HepG2 (cell line): ENCODE data around the gene LBX2. TPM values are rescaled to one million over a fixed set of nuclear protein-coding genes. Genes with fewer than 3 reads are reported as not detected.
A peak's percentile ranks its signal among the peaks of the same experiment; 100 is the strongest.

Experiments
- ATAC-seq: fragments of 200-7000 bp; cut with Tn5 transposase; 3 replicates; pipeline ENCODE4 v1.9.1; 2020; ENCODE audit warnings: mild to moderate bottlenecking, moderate library complexity
- BruUV-seq: library from RNA; stranded (reverse); fragments of 400-500 nt; replicated peaks from 2 replicates; lab custom pipeline; 2021; lab: Mats Ljungman, UMichigan
- CTCF ChIA-PET: fragments of 300-600 bp; formaldehyde crosslinking; extraction: SDS; loops from one replicate; lab custom pipeline; 2021; ENCODE audit warnings: low total read pairs, inconsistent platforms, low intra/inter-chr PET ratio; lab: Yijun Ruan, JAX
- POLR2A ChIA-PET: fragments of 350-600 bp; sonication (Branson Sonifier 250); formaldehyde crosslinking; loops from one replicate; lab custom pipeline; 2020; ENCODE audit warnings: antibody characterized with exemption, inconsistent platforms; lab: Yijun Ruan, JAX
- DNase-seq: peaks from one replicate; pipeline ENCODE4 v3.0.0-alpha.2; 2015; ENCODE audit warnings: low spot score
- FAIRE-seq: peaks from 3 replicates; lab custom pipeline; 2011; peaks lifted over from hg19 to GRCh38; lab: Jason Lieb, UNC
- H2AFZ ChIP-seq: one replicate; pipeline ENCODE4 v1.6.1; 2011; ENCODE audit warnings: low read length, inconsistent platforms
- H3K27ac ChIP-seq: fragments of 300-600 bp; 3 replicates; pipeline ENCODE4 v1.8.0; 2011; ENCODE audit warnings: mixed run types, mild to moderate bottlenecking, mixed read lengths, low read length, inconsistent platforms; ENCODE audit not compliant: insufficient read depth; ENCODE audit errors: extremely low read length
- H3K27me3 ChIP-seq, 2 experiments: fragments of 200-600 bp in 1 of 2; 2 replicates in 1 of 2; 3 replicates in 1 of 2; pipeline versions ENCODE4 v1.6.0 to v1.8.0; 2011; ENCODE audit warnings: low read length in 2 of 2, mild to moderate bottlenecking in 2 of 2, moderate library complexity in 2 of 2, inconsistent platforms in 1 of 2; ENCODE audit not compliant: insufficient read depth in 2 of 2, control insufficient read depth in 1 of 2
- H3K36me3 ChIP-seq, 2 experiments: fragments of 200-600 bp in 1 of 2; replicated peaks in 1 of 2; 2 replicates in 1 of 2; 3 replicates in 1 of 2; pipeline versions ENCODE4 v1.5.1 to v1.8.0; 2011; ENCODE audit warnings: low read length in 2 of 2, inconsistent platforms in 1 of 2; ENCODE audit not compliant: insufficient read depth in 2 of 2, control insufficient read depth in 1 of 2
- H3K4me1 ChIP-seq: 2 replicates; pipeline ENCODE4 v1.5.1; 2012; ENCODE audit warnings: low read length, inconsistent platforms; ENCODE audit not compliant: insufficient read depth
- H3K4me2 ChIP-seq: 2 replicates; pipeline ENCODE4 v1.6.0; 2011; ENCODE audit warnings: low read depth, low read length, inconsistent platforms
- H3K4me3 ChIP-seq, 3 experiments: fragments of 200-600 bp in 1 of 3; sonication (generic), shearing (Covaris generic) in 1 of 3; replicated peaks in 1 of 3; 2 replicates each; pipeline ENCODE4 v1.5.1; 2011 to 2016; ENCODE audit warnings: low read length in 3 of 3, inconsistent platforms in 2 of 3, low read depth in 2 of 3, mild to moderate bottlenecking in 2 of 3, control low read depth in 1 of 3, mixed read lengths in 1 of 3; ENCODE audit not compliant: insufficient read depth in 1 of 3
- H3K79me2 ChIP-seq: one replicate; pipeline ENCODE4 v1.6.1; 2011; ENCODE audit warnings: low read length, inconsistent platforms; ENCODE audit not compliant: insufficient read depth
- H3K9ac ChIP-seq: 2 replicates; pipeline ENCODE4 v1.6.0; 2011; ENCODE audit warnings: mild to moderate bottlenecking, low read depth, low read length, inconsistent platforms; ENCODE audit not compliant: insufficient read depth
- H3K9me3 ChIP-seq: 2 replicates; pipeline ENCODE4 v1.5.1; 2012; ENCODE audit warnings: mild to moderate bottlenecking, low read length
- H4K20me1 ChIP-seq: 2 replicates; pipeline ENCODE4 v1.6.0; 2011; ENCODE audit warnings: inconsistent platforms, mild to moderate bottlenecking, low read length, moderate library complexity; ENCODE audit not compliant: insufficient read depth
- EP300 ChIP-seq, 3 experiments: sonication (generic) in 1 of 3; formaldehyde crosslinking in 1 of 3; IDR thresholded peaks; 2 replicates each; pipeline versions ENCODE4 v1.5.1 to v1.6.1; 2011 to 2020; ENCODE audit warnings: low read depth in 2 of 3, low read length in 2 of 3, borderline replicate concordance in 1 of 3, improper control_type of control experiment in 1 of 3, mild to moderate bottlenecking in 1 of 3, missing genetic modification reagents in 1 of 3, moderate library complexity in 1 of 3
- KDM5B ChIP-seq: sonication (generic); formaldehyde crosslinking; IDR thresholded peaks from 2 replicates; pipeline ENCODE4 v1.4.0; 2020; ENCODE audit warnings: missing genetic modification reagents, mild to moderate bottlenecking, borderline replicate concordance
- MEIS1 ChIP-seq: sonication (generic); formaldehyde crosslinking; IDR thresholded peaks from 2 replicates; pipeline ENCODE4 v1.9.0; 2021; ENCODE audit warnings: mild to moderate bottlenecking, missing genetic modification reagents, moderate library complexity, borderline replicate concordance
- SIX4 ChIP-seq: sonication (generic); formaldehyde crosslinking; IDR thresholded peaks from 2 replicates; pipeline ENCODE4 v1.4.0; 2020; ENCODE audit warnings: missing genetic modification reagents
- SMAD3 ChIP-seq: sonication (generic); formaldehyde crosslinking; IDR thresholded peaks from 2 replicates; pipeline ENCODE4 v1.4.0; 2020; ENCODE audit warnings: missing genetic modification reagents
- ZC3H13 ChIP-seq: sonication (generic); formaldehyde crosslinking; IDR thresholded peaks from 2 replicates; pipeline ENCODE4 v1.8.1; 2023; ENCODE audit warnings: mild to moderate bottlenecking, missing genetic modification reagents, moderate library complexity
- ZNF225 ChIP-seq: sonication (generic); formaldehyde crosslinking; IDR thresholded peaks from 2 replicates; pipeline ENCODE4 v1.4.0; 2020; ENCODE audit warnings: mild to moderate bottlenecking, missing genetic modification reagents
- ZNF713 ChIP-seq: sonication (generic); formaldehyde crosslinking; IDR thresholded peaks from 2 replicates; pipeline ENCODE4 v1.4.0; 2020; ENCODE audit warnings: mild to moderate bottlenecking, missing genetic modification reagents
- ZNF761 ChIP-seq: sonication (generic); formaldehyde crosslinking; conservative IDR thresholded peaks from 2 replicates; pipeline ENCODE4 v1.4.0; 2020; ENCODE audit warnings: mild to moderate bottlenecking, missing genetic modification reagents
- ZNF776 ChIP-seq: sonication (generic); formaldehyde crosslinking; IDR thresholded peaks from 2 replicates; pipeline ENCODE4 v1.4.0; 2020; ENCODE audit warnings: mild to moderate bottlenecking, missing genetic modification reagents
- WGBS: methylation state at CpG from one replicate; pipeline ENCODE4 v1.1.6; 2017; ENCODE audit warnings: low lambda C conversion rate; 5-methylcytosine and 5-hydroxymethylcytosine counted together
- in situ Hi-C: cut with HindIII; loops from 2 replicates; pipeline ENCODE4 v1.10.0; 2017; ENCODE audit warnings: low pct_unique_long_range_greater_than_20kb; ENCODE audit not compliant: extremely low pct_ligation_motif_present
- intact Hi-C: fragments of 100-400 bp; cut with micrococcal nuclease; formaldehyde crosslinking; loops from one replicate; pipeline ENCODE4 v1.10.0; 2022; ENCODE audit not compliant: unreplicated experiment
- polyA plus RNA-seq, 8 experiments: library from polyadenylated mRNA; depleted of rRNA in 3 of 8; stranded (reverse) in 7 of 8; unstranded in 1 of 8; fragments of >200 nt; fragmentation: Illumina TruSeq in 4 of 8; extraction: Trizol in 4 of 8; gene quantifications; 2 replicates each; pipeline versions ENCODE4 v1.2.1 to v1.2.3, GENCODE V29; 2011 to 2016; ENCODE audit warnings: low read depth in 4 of 8, missing spikeins in 1 of 8, mixed read lengths in 1 of 8; ENCODE audit not compliant: insufficient read depth in 1 of 8
- total RNA-seq, 5 experiments: library from RNA; depleted of rRNA; stranded (reverse); fragments of >200 nt; fragmentation: Illumina TruSeq; extraction: Trizol; gene quantifications; 2 replicates each; pipeline ENCODE4 v1.2.3, GENCODE V29; 2016; ENCODE audit warnings: low read depth in 1 of 5
- TF ChIP-seq, protein P1 (sequence below): sonication (generic); formaldehyde crosslinking; IDR thresholded peaks from 2 replicates; pipeline ENCODE4 v1.5.0; 2020; ENCODE audit warnings: mild to moderate bottlenecking, missing genetic modification reagents, borderline replicate concordance

Gene LBX2
- total and polyA plus RNA-seq, 2 of the 13 experiments (the other 11 are each of a cell fraction or from before 2014, with no cell fraction given): 6.4 to 8.1 TPM

- H3K27ac ChIP-seq: no peak overlapping the region
- no peak overlapping the region for H3K9ac ChIP-seq
- CTCF ChIA-PET: no interaction called here
- no peaks in the 10 kb centered on the region for H3K79me2 ChIP-seq
- no peak for DNase-seq
- no peaks in the 10 kb centered on the region for H4K20me1 ChIP-seq
- no TSS peak for BruUV-seq
- intact Hi-C loops: loop anchor here (10.0 kb wide), 1 partner anchor 1797 kb away; no protein-coding TSS in a partner anchor
- peaks cover 71% of the 10 kb centered on the region for H3K4me1 ChIP-seq
- FAIRE-seq: no peak
- no peak for ATAC-seq
- POLR2A ChIA-PET: interaction anchor here (2.1 to 3.1 kb wide), 3 partner anchors 9 to 12 kb away, joined by 13 to 23 read pairs (median 13); partner anchors contain the start of genes CCDC142 and TTC31
- H3K9me3 ChIP-seq: no peaks in the 10 kb centered on the region
- no peak overlapping the region for H2AFZ ChIP-seq
- in situ Hi-C loops: no loop called here
- H3K4me3 ChIP-seq: no peak overlapping the region
- no peaks in the 10 kb centered on the region for H3K27me3 ChIP-seq
- WGBS: 91% methylated on average over 12 of the region's 12 CpGs
- H3K4me2 ChIP-seq: no peak overlapping the region
- peaks cover 35 to 48% of the 10 kb centered on the region in 2 experiments for H3K36me3 ChIP-seq
- TF ChIP-seq EP300 (IDR thresholded peaks at IDR 0.05; ENCODE audit: low read depth in 2 of 2, low read length in 2 of 2): peak in 1 of 2 experiments; percentile 61; a peak in 1 of 4 replicates
- no peak for TF ChIP-seq EP300 (CRISPR knock-in tag; IDR thresholded peaks at IDR 0.05; ENCODE audit: borderline replicate concordance)
- no peak for TF ChIP-seq MEIS1 (CRISPR knock-in tag)
These were observed 7.5 kb downstream of the LBX2 start for GRCh38 chr2:74491648-74492544.

DNA sequence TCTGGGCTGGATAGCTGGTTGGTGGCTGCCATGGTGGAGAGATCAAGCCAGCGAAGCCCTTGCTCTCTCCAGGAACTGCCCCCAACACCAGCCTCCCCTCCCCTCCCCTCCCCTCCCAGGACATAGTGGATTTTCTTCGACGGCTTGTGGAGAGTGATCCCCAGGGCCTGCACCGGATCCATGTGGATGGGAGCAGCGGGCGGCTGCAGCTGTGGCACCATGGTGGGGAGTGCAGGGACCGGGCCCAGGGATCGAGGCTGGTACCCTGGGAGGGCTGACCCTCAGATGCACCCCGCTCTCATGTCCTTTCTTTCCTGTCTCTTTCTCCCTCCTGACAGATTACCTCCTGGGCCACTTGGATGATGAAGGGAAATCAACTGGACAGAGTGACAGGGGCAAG, 9.5 kb downstream of the LBX2 start:
- in situ Hi-C loops: no loop called here
- Histone ChIP-seq H3K9ac (peak overlapping the region; percentile 17; the same call in 1 of the 2 replicates), H3K4me2 (no peak overlapping the region; the same call in 1 of the 2 replicates), H4K20me1 (no peaks in the 10 kb centered on the region), H3K4me1 (peaks cover 71% of the 10 kb centered on the region), H3K9me3 (no peaks in the 10 kb centered on the region), H3K4me3 (no peak overlapping the region), H3K36me3 (peaks cover 35 to 49% of the 10 kb centered on the region in 2 experiments), H3K27ac (peak overlapping the region; percentile 84), H2AFZ (no peak overlapping the region), H3K79me2 (no peaks in the 10 kb centered on the region), H3K27me3 (no peaks in the 10 kb centered on the region)
- ATAC-seq: no peak
- TF ChIP-seq ZNF761 (CRISPR knock-in tag) (no peak), ZC3H13 (no peak), SIX4 (no peak), ZNF713 (CRISPR knock-in tag) (no peak), ZNF776 (CRISPR knock-in tag) (no peak), KDM5B (CRISPR knock-in tag) (0 out of 2 replicates have a peak, but pooled peaks have one; percentile 2), ZNF225 (no peak), SMAD3 (CRISPR knock-in tag) (no peak)
- TF ChIP-seq, protein P1, sequence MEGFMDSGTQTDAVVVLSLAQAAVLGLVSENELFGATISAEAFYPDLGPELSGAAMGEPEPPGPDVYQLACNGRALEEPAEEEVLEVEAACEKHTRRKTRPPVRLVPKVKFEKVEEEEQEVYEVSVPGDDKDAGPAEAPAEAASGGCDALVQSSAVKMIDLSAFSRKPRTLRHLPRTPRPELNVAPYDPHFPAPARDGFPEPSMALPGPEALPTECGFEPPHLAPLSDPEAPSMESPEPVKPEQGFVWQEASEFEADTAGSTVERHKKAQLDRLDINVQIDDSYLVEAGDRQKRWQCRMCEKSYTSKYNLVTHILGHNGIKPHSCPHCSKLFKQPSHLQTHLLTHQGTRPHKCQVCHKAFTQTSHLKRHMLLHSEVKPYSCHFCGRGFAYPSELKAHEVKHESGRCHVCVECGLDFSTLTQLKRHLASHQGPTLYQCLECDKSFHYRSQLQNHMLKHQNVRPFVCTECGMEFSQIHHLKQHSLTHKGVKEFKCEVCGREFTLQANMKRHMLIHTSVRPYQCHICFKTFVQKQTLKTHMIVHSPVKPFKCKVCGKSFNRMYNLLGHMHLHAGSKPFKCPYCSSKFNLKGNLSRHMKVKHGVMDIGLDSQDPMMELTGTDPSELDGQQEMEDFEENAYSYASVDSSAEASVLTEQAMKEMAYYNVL: no peak
- FAIRE-seq: no peak
- intact Hi-C loops: loop anchor here (1.0 to 10.0 kb wide), 2 partner anchors 7 to 1795 kb away; no protein-coding TSS in a partner anchor
- ChIA-PET POLR2A (interaction anchor here (1.2 to 20.6 kb wide), 10 partner anchors 9 to 60 kb away, joined by 3 to 795 read pairs (median 14); partner anchors contain the start of genes AUP1, DQX1, HTRA2 and LBX2), CTCF (no interaction called here)
- no TSS peak for BruUV-seq
- no peak for DNase-seq
- WGBS: 92% methylated on average over 8 of the region's 9 CpGs
